ENCODE data around the gene ZC3H12C. TPM values are rescaled to one million over a fixed set of nuclear protein-coding genes. Genes with fewer than 3 reads are reported as not detected.
"Not testable (repeated sequence)": the region's sequence is repeated elsewhere in the genome, so short reads cannot be mapped to it uniquely, and the experiment has no call there.

The ZC3H12C gene
- total RNA-seq, 6 experiments from 2014 or later: 3.0 to 6.4 (median 5.0) TPM

DNA sequence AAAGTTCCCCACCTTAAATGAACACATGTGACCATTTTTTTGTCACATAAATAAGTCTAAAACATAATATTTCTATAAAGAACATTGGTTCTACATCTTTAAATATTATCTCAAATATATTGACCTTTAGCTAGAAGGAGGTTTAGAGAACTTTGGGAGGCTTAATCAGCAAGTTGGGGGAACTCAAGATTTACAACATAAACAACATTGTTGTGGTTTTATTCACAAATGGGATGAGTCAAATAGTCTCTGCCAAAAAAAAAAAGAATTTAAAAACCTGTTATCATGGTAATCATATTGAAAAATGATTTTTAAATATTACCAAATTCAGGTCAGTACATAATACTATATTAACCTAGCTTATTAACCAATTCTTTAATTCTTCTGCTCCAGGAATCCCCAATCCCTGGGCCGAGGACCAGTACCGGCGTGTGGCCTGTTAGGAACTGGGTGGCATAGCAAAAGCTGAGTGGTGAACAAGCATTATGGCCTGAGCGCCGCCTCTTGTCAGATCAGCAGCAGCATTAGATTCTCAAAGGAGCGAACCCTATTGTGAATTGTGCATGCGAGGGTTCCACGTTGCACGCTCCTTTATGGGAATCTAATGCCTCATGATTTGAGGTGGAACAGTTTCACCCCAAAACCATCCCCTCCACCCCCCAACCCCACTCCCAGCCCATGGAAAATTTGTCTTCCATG, 105.0 kb downstream of the ZC3H12C start:
- H3K4me1 Mint-ChIP-seq (ENCODE audit: low read depth): peaks cover 64% of the 10 kb centered on the region
- H3K9me3 Mint-ChIP-seq: no peaks in the 10 kb centered on the region
- no peak for TF ChIP-seq CTCF (IDR thresholded peaks at IDR 0.05)
- no peak overlapping the region for H3K4me3 Mint-ChIP-seq
- DNase-seq: no peak
- no peaks in the 10 kb centered on the region for H3K36me3 Mint-ChIP-seq (ENCODE audit: low read depth)
- H3K27ac Mint-ChIP-seq: no peak overlapping the region
- H3K27me3 Mint-ChIP-seq (ENCODE audit: insufficient read depth): peaks cover 5% of the 10 kb centered on the region

DNA sequence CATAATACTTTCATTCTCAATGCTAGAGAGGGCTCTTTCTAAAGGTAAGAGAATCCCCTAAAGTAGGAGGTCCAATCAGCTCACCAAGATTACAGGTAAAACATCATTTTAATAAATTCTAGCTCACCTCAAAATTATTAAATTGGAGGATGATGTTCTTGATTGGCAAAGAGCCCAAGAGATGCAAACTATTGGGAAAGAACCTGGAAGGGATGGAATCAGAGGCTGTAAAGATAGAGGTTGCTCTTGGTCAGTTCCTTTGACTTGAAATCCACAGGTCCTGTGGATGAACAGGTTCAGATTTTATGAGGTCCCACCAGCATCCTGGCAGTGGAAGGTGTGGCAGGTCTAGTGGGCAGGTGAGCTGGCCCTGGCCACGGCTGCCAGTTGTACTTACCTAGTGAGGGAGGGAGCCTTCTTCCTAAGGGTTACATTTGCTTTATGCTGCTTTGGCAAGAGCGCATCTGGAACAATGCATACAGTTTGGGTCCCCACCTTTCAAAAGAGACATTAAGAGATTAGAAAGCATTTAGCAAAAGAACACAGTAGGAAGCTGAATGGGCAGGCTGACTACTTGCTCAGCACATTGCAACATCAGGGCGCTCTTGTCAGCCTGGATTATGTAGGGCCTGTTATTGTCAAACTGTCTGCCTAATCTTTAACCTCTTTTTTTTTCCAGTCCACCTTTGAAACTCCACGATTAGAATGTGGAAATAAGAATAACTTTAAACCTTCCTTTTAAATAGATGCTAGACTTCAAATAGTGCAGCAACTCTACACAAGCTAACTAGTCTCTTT, 106.2 kb downstream of the ZC3H12C start:
- no peaks in the 10 kb centered on the region for H3K9me3 Mint-ChIP-seq
- no peak for TF ChIP-seq CTCF (IDR thresholded peaks at IDR 0.05)
- H3K27me3 Mint-ChIP-seq (ENCODE audit: insufficient read depth): peaks cover 4% of the 10 kb centered on the region
- no peak for DNase-seq
- no peak overlapping the region for H3K27ac Mint-ChIP-seq
- no peak overlapping the region for H3K4me3 Mint-ChIP-seq
- peaks cover 52% of the 10 kb centered on the region for H3K4me1 Mint-ChIP-seq (ENCODE audit: low read depth)
- H3K36me3 Mint-ChIP-seq (ENCODE audit: low read depth): no peaks in the 10 kb centered on the region

- Mint-ChIP-seq H3K4me1 (ENCODE audit: low read depth) (peaks cover 43% of the 10 kb centered on the region), H3K4me3 (no peak overlapping the region), H3K27ac (no peak overlapping the region), H3K27me3 (ENCODE audit: insufficient read depth) (peaks cover 3% of the 10 kb centered on the region), H3K36me3 (ENCODE audit: low read depth) (no peaks in the 10 kb centered on the region), H3K9me3 (no peaks in the 10 kb centered on the region)
- DNase-seq: no peak
- TF ChIP-seq CTCF (IDR thresholded peaks at IDR 0.05): no peak
These were observed 107.0 kb downstream of the ZC3H12C start for GRCh38 chr11:110200241-110200640.

GRCh38 chr11:110200836-110201235, 107.6 kb downstream of the ZC3H12C start:
- H3K4me3 Mint-ChIP-seq: no peak overlapping the region
- peaks cover 2% of the 10 kb centered on the region; the same call in 1 of the 2 replicates for H3K27me3 Mint-ChIP-seq (ENCODE audit: insufficient read depth)
- no peak overlapping the region for H3K27ac Mint-ChIP-seq
- DNase-seq: no peak
- no peak for TF ChIP-seq CTCF (IDR thresholded peaks at IDR 0.05)
- no peaks in the 10 kb centered on the region for H3K36me3 Mint-ChIP-seq (ENCODE audit: low read depth)
- no peaks in the 10 kb centered on the region for H3K9me3 Mint-ChIP-seq
- H3K4me1 Mint-ChIP-seq (ENCODE audit: low read depth): peaks cover 37% of the 10 kb centered on the region

GRCh38 chr11:110207123-110207522, 113.9 kb downstream of the ZC3H12C start:
- Mint-ChIP-seq H3K4me1 (ENCODE audit: low read depth) (no peaks in the 10 kb centered on the region), H3K27me3 (ENCODE audit: insufficient read depth) (no peaks in the 10 kb centered on the region; the same call in 1 of the 2 replicates), H3K4me3 (no peak overlapping the region), H3K27ac (no peak overlapping the region), H3K9me3 (no peaks in the 10 kb centered on the region), H3K36me3 (ENCODE audit: low read depth) (no peaks in the 10 kb centered on the region)
- no peak for DNase-seq
- TF ChIP-seq CTCF (IDR thresholded peaks at IDR 0.05): no peak

- not testable (repeated sequence) for DNase-seq; H3K27me3 Mint-ChIP-seq (ENCODE audit: insufficient read depth); H3K4me1 Mint-ChIP-seq (ENCODE audit: low read depth); H3K27ac Mint-ChIP-seq; H3K36me3 Mint-ChIP-seq (ENCODE audit: low read depth); H3K4me3 Mint-ChIP-seq; H3K9me3 Mint-ChIP-seq
These were observed 115.6 kb downstream of the ZC3H12C start for GRCh38 chr11:110208678-110209312.

DNA sequence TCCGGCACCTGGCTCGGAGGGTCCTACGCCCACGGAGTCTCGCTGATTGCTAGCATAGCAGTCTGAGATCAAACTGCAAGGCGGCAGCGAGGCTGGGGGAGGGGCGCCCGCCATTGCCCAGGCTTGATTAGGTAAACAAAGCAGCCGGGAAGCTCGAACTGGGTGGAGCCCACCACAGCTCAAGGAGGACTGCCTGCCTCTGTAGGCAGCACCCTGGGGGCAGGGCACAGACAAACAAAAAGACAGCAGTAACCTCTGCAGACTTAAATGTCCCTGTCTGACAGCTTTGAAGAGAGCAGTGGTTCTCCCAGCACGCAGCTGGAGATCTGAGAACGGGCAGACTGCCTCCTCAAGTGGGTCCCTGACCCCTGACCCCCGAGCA, 116.1 kb downstream of the ZC3H12C start:
- not testable (repeated sequence) for H3K4me3 Mint-ChIP-seq; H3K27ac Mint-ChIP-seq; H3K27me3 Mint-ChIP-seq (ENCODE audit: insufficient read depth); DNase-seq; H3K36me3 Mint-ChIP-seq (ENCODE audit: low read depth); H3K9me3 Mint-ChIP-seq; H3K4me1 Mint-ChIP-seq (ENCODE audit: low read depth)
